ENCODE results near the gene SYT17.

The SYT17 gene

DNA sequence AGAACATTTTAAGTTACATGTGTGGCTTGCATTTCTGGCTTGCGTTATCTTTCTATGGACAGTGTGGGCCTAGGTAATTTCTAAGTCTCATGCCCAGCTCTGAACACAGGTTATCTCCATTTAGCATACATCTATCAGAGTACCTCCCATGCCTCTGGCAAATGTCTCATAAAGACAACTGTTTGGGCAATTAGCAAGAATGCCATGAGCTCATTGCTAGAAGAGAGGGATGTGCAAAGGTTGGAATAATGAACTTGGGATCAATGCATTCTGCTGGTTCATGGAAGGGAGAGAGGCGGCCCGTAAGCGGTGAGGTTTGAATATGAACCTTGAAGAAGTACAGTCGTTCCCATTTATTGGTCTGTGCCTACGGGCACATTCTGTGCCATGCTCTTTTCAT lies 14.4 kb downstream of the SYT17 start:
- H3K4me1 ChIP-seq (ENCODE audit: control insufficient read depth, low read length) = no peaks in the 10 kb centered on the region
- H3K27me3 ChIP-seq (ENCODE audit: control insufficient read depth, low read length) = no peaks in the 10 kb centered on the region
- H3K27ac ChIP-seq (ENCODE audit: low read depth, low read length) = no peak overlapping the region
- no peaks in the 10 kb centered on the region for H3K79me2 ChIP-seq (ENCODE audit: control insufficient read depth, low read length)
- H3K9me3 ChIP-seq (ENCODE audit: control insufficient read depth, insufficient read depth, low read length) = no peaks in the 10 kb centered on the region
- no peaks in the 10 kb centered on the region for H4K20me1 ChIP-seq (ENCODE audit: control insufficient read depth, insufficient read depth, low read depth, low read length)
- no peak overlapping the region for H3K4me2 ChIP-seq (ENCODE audit: low read length)
- H3K9me2 ChIP-seq (replicated peaks; ENCODE audit: control insufficient read depth, low read length) = no peaks in the 10 kb centered on the region
- H3K36me3 ChIP-seq (ENCODE audit: control insufficient read depth, low read length) = no peaks in the 10 kb centered on the region
- TF ChIP-seq, protein P1, sequence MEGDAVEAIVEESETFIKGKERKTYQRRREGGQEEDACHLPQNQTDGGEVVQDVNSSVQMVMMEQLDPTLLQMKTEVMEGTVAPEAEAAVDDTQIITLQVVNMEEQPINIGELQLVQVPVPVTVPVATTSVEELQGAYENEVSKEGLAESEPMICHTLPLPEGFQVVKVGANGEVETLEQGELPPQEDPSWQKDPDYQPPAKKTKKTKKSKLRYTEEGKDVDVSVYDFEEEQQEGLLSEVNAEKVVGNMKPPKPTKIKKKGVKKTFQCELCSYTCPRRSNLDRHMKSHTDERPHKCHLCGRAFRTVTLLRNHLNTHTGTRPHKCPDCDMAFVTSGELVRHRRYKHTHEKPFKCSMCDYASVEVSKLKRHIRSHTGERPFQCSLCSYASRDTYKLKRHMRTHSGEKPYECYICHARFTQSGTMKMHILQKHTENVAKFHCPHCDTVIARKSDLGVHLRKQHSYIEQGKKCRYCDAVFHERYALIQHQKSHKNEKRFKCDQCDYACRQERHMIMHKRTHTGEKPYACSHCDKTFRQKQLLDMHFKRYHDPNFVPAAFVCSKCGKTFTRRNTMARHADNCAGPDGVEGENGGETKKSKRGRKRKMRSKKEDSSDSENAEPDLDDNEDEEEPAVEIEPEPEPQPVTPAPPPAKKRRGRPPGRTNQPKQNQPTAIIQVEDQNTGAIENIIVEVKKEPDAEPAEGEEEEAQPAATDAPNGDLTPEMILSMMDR (IDR thresholded peaks at IDR 0.05; ENCODE audit: low read depth, low read length, poor library complexity, severe bottlenecking) = no peak
- no peak for TF ChIP-seq EZH2phosphoT487 (IDR thresholded peaks at IDR 0.05; ENCODE audit: borderline replicate concordance, low read length)
- H3F3A ChIP-seq (ENCODE audit: control insufficient read depth, insufficient read depth) = no peaks in the 10 kb centered on the region
- H3K4me3 ChIP-seq (ENCODE audit: low read length) = no peak overlapping the region

- Histone ChIP-seq H3K4me2 (ENCODE audit: low read length) (no peak overlapping the region), H3K36me3 (ENCODE audit: control insufficient read depth, low read length) (no peaks in the 10 kb centered on the region), H3K79me2 (ENCODE audit: control insufficient read depth, low read length) (no peaks in the 10 kb centered on the region), H3K4me3 (ENCODE audit: low read length) (no peak overlapping the region), H3K4me1 (ENCODE audit: control insufficient read depth, low read length) (no peaks in the 10 kb centered on the region), H3K27me3 (ENCODE audit: control insufficient read depth, low read length) (no peaks in the 10 kb centered on the region), H3K27ac (ENCODE audit: low read depth, low read length) (no peak overlapping the region), H3F3A (ENCODE audit: control insufficient read depth, insufficient read depth) (no peaks in the 10 kb centered on the region), H3K9me2 (replicated peaks; ENCODE audit: control insufficient read depth, low read length) (no peaks in the 10 kb centered on the region), H3K9me3 (ENCODE audit: control insufficient read depth, insufficient read depth, low read length) (no peaks in the 10 kb centered on the region), H4K20me1 (ENCODE audit: control insufficient read depth, insufficient read depth, low read depth, low read length) (no peaks in the 10 kb centered on the region)
- no peak for TF ChIP-seq EZH2phosphoT487 (IDR thresholded peaks at IDR 0.05; ENCODE audit: borderline replicate concordance, low read length)
- TF ChIP-seq, protein P1 (IDR thresholded peaks at IDR 0.05; ENCODE audit: low read depth, low read length, poor library complexity, severe bottlenecking) = no peak
Measured at GRCh38 chr16:19183187-19183586, 15.1 kb downstream of the SYT17 start.

DNA sequence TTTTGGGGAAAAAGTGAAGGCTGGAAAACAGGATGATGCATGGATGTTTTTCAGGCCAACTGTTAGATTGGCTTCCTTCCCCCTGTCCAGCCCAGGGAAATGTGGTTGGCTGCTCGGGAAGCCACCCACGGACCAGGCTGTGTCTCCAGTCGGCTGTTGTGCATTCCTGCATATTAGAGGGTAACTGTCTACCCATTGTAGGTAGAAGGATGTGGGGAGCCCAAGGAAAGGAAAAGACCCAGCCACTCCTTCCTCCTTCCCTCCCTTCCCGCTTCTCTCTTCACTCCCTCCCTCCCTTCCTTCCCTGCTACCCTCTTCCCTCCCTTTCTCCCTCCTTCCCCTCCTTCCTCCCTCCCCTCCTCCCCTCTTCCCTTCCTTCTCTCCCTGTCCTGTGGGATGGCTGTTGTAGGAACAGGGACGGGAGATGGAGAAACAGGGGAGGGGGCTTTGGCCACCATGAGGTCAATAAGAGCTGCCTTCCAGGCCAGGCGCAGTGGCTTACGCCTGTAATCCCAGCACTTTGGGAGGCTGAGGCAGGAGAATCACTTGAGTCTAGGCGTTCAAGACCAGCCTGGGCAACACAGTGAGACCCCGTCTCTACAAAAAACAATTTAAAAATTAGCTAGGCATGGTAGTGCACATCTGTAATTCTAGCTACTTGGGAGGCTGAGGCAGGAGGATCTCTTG lies 16.9 kb downstream of the SYT17 start:
- H3K27me3 ChIP-seq (ENCODE audit: control insufficient read depth, low read length) = no peaks in the 10 kb centered on the region
- H3K4me3 ChIP-seq (ENCODE audit: low read length) = no peak overlapping the region
- no peaks in the 10 kb centered on the region for H3K4me1 ChIP-seq (ENCODE audit: control insufficient read depth, low read length)
- TF ChIP-seq EZH2phosphoT487 (IDR thresholded peaks at IDR 0.05; ENCODE audit: borderline replicate concordance, low read length) = no peak
- TF ChIP-seq, protein P1 (IDR thresholded peaks at IDR 0.05; ENCODE audit: low read depth, low read length, poor library complexity, severe bottlenecking) = no peak
- no peaks in the 10 kb centered on the region for H3K9me3 ChIP-seq (ENCODE audit: control insufficient read depth, insufficient read depth, low read length)
- H3K9me2 ChIP-seq (replicated peaks; ENCODE audit: control insufficient read depth, low read length) = no peaks in the 10 kb centered on the region
- no peak overlapping the region for H3K4me2 ChIP-seq (ENCODE audit: low read length)
- no peaks in the 10 kb centered on the region for H4K20me1 ChIP-seq (ENCODE audit: control insufficient read depth, insufficient read depth, low read depth, low read length)
- H3K27ac ChIP-seq (ENCODE audit: low read depth, low read length) = no peak overlapping the region
- no peaks in the 10 kb centered on the region for H3F3A ChIP-seq (ENCODE audit: control insufficient read depth, insufficient read depth)
- no peaks in the 10 kb centered on the region for H3K36me3 ChIP-seq (ENCODE audit: control insufficient read depth, low read length)
- H3K79me2 ChIP-seq (ENCODE audit: control insufficient read depth, low read length) = no peaks in the 10 kb centered on the region

Measured in DOHH2 (cell line).